ENCODE measurements around the gene PKD2.
"Not testable (repeated sequence)": the region's sequence is repeated elsewhere in the genome, so short reads cannot be mapped to it uniquely, and the experiment has no call there.

The PKD2 gene

DNA sequence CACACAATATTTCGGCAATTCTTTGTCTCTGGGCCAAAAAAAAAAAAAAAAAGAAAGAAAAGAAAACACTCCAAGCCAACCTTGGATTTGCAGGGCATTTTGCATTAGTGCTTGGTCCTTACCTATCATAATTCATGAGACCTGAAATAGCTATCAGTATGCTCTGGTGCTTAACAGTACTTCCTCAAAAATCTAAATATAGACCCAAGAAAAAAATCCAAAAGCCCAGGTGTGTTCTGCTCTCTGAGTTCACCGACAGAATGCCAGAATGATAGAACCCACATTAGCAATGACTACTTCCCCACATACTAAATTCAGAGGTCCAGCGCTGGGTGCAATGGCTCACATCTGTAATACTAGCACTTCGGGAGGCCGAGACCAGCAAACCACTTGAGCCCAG is 108.2 kb downstream of the PKD2 start:
- DNase-seq (ENCODE audit: low spot score), result no peak

DNA sequence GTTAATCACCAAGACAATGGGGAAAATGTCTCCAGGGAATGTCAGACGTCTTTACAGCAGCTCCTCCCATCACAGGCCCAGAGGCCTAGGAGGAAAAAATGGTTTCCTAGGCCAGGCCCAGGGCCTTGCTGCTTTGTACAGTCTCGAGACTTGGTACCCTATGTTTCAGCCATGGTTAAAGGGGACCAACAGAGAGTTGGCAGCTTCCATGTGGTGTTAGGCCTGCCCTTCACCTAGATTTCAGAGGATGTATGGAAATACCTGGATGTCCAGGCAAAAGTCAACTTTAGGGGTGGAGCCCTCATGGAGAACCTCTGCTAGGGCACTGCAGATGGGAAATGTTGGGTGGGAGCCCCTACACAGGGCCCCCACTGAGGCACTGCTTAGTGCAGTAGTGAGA is 112.5 kb downstream of the PKD2 start:
- no peak for DNase-seq (ENCODE audit: low spot score)

DNA sequence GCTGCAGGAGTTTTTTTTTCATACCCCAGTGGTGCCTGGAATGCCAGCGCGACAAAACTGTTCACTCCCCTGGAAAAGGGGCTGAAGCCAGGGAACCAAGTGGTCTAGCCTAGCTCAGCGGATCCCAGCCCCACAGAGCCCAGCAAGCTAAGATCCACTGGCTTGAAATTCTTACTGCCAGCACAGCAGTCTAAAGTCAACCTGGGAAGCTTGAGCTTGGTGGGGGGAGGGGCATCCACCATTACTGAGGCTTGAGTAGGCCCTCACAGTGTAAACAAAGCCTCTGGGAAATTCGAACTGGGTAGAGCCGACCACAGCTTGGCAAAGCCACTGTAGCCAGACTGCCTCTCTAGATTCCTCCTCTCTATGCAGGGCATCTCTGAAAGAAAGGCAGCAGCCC is 114.8 kb downstream of the PKD2 start:
- DNase-seq (ENCODE audit: low spot score), result not testable (repeated sequence)
